GM12874 (cell line): Measurements from ENCODE around the gene PLXNA2.

Source experiments
- TF ChIP-seq, protein P1 (sequence below): IDR thresholded peaks from 2 replicates; pipeline ENCODE4 v1.5.1; 2011; ENCODE audit warnings: low read depth, mild to moderate bottlenecking, control low read depth, low read length, moderate library complexity; ENCODE audit not compliant: insufficient read depth

The PLXNA2 gene

GRCh38 chr1:208160259-208160819, 83.8 kb downstream of the PLXNA2 start:
- TF ChIP-seq, protein P1, sequence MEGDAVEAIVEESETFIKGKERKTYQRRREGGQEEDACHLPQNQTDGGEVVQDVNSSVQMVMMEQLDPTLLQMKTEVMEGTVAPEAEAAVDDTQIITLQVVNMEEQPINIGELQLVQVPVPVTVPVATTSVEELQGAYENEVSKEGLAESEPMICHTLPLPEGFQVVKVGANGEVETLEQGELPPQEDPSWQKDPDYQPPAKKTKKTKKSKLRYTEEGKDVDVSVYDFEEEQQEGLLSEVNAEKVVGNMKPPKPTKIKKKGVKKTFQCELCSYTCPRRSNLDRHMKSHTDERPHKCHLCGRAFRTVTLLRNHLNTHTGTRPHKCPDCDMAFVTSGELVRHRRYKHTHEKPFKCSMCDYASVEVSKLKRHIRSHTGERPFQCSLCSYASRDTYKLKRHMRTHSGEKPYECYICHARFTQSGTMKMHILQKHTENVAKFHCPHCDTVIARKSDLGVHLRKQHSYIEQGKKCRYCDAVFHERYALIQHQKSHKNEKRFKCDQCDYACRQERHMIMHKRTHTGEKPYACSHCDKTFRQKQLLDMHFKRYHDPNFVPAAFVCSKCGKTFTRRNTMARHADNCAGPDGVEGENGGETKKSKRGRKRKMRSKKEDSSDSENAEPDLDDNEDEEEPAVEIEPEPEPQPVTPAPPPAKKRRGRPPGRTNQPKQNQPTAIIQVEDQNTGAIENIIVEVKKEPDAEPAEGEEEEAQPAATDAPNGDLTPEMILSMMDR: no peak

GRCh38 chr1:208159555-208160258, 84.5 kb downstream of the PLXNA2 start:
- TF ChIP-seq, protein P1: no peak

DNA sequence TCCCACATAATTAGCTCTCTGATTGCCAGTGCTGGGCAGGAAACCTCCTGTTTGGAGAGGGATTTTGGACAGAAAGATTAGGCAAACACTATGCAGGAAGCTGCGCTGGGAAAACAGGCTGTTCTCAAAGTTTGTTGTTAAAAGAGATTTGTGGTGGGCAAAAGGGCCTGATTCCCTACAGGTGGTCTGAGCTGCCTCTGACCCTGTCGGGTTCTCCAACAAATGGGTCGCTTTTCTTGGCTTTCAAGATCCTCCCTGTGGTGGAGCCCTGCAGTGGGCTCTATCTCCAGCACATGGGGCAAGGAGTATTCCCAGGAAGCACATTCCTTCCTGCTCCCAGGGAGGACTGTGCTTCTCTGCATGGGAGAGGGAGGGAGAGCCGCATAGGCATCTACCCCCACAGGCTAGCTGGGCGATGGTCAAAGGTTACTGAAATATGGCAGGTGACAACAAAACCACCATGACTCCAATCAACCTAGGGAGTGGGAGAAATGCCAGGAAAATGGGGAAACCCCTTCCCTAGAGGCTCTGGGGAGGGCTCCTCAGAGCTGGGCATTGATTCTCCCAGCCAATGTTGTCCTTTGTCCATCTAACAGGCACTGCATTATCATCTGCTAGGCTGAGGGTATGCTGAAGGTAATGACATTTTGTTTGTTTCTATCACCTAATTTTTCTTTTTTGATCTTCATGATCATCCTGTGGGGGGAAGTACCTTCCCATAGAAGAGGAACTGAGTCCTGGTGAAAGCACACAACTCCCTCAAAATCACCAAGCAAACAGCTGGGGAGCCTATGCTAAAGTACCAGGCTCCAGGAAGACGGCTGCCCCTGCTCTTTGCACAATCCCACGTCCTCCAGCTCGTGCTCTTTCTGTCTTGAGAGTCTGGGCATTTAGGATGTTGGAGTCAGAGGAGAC, 85.3 kb downstream of the PLXNA2 start:
- TF ChIP-seq, protein P1: no peak

- TF ChIP-seq, protein P1: no peak
These were observed 86.4 kb downstream of the PLXNA2 start for GRCh38 chr1:208157769-208158168.

DNA sequence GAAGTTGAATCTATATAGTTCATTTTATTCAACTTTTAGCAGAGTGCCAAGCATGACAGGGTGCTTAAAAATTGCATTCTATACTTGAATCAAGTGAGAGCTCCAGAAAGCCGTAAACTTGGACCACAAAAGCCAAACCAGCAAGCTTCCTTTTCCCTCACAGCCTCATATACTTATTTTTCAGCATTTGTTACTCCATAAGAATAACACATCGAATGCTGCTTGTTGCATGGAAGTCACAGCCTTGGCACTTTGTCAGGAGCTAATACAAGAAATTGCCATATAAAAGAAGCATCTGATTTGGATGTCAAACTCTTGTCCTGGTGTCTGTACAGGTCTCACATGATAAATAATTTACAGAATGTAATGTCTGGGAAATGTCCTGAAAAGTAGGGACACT, 87.4 kb downstream of the PLXNA2 start:
- TF ChIP-seq, protein P1: no peak

GRCh38 chr1:208156310-208156709, 87.9 kb downstream of the PLXNA2 start:
- TF ChIP-seq, protein P1: no peak
